GM18873 (cell line): ENCODE results near the gene BATF3.

Source experiments
- ATAC-seq: cut with Tn5 transposase; IDR thresholded peaks from one replicate; pipeline ENCODE4 v1.9.1; 2021; ENCODE audit warnings: mild to moderate bottlenecking, moderate library complexity, moderate number of reproducible peaks; ENCODE audit not compliant: unreplicated experiment, low FRiP score

The BATF3 gene

DNA sequence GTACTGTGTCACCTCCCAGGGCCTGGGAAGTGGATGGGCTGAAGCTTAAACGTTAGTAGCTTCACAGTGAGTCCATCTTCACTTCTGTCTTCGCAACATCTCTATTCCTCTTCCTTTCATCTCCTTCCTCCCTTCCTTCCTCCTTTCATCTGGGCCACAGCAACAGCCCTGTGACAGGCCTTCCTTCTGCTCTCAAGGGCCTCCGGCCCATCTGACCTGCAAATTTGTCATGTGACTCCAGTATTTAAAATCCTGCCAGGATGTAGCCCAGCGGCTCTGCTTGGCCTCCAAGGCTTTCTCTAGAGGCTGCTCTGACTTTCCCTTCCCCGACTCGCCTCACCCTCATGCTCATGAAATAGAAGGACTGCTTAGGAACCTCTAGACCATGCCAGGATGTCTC lies 10.9 kb upstream of the BATF3 start:
- no peak for ATAC-seq

DNA sequence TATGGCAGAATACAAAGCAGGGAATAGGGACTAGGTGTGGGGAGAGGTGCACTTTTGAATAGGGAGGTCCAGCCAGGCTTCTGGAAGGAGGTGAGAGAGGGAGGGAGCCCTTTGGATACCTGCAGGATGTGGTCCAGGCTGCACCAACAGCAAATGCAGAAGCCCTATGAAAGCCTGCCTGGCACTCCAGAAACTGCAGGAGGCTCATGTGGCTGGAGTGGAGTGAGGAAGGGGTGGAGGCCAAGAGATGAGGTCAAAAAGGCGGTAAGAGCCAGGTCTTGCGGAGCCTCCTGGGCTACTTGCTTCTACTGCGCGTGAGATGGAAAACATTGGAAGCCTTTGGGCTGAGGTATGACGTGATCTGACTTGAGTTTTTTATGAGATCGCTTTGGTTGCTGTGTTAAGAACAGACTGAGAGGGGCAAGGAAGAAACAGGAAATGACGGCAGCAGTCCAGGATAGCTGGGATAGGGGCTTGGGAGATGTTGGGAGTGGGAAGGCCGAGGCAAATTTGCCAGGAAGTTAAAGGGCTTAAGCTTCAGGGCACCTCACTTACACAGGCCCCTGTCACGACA lies 4.4 kb upstream of the BATF3 start:
- no peak for ATAC-seq

DNA sequence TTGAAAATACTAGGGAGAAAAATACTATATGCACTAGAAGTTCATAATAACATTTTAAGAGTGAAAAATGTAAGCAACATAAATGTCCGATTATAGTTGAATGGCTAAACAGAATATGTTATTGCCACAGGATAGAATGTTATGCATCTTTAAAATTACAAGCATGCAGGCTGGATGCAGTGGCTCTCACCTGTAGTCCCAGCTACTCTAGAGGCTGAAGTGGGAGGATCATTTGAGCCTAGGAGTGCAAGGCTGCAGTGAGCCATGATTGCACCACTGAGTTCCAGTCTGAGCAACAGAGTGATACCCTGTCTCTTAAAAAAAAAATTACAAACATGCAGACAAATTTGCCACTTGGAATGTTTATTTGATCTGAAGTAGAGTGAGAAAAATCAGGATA lies 3.0 kb upstream of the BATF3 start:
- ATAC-seq: no peak

DNA sequence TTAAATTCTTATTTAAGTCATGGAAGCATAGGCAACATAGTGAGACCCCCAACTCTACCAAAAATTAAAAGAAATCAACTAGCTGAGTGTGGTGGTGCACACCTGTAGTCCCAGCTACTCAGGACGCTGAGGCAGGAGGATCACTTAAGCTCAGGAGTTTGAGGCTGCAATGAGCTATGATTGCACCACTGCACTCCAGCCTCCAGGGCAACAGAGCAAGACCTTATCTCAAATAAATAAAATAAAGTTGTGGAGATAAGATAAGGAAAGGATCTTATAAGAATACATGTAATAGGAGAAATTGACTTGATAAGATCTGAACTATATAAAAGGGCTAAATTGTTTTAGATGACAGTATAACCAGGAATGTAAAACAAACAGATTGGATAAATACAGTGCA lies 2.3 kb upstream of the BATF3 start:
- no peak for ATAC-seq

DNA sequence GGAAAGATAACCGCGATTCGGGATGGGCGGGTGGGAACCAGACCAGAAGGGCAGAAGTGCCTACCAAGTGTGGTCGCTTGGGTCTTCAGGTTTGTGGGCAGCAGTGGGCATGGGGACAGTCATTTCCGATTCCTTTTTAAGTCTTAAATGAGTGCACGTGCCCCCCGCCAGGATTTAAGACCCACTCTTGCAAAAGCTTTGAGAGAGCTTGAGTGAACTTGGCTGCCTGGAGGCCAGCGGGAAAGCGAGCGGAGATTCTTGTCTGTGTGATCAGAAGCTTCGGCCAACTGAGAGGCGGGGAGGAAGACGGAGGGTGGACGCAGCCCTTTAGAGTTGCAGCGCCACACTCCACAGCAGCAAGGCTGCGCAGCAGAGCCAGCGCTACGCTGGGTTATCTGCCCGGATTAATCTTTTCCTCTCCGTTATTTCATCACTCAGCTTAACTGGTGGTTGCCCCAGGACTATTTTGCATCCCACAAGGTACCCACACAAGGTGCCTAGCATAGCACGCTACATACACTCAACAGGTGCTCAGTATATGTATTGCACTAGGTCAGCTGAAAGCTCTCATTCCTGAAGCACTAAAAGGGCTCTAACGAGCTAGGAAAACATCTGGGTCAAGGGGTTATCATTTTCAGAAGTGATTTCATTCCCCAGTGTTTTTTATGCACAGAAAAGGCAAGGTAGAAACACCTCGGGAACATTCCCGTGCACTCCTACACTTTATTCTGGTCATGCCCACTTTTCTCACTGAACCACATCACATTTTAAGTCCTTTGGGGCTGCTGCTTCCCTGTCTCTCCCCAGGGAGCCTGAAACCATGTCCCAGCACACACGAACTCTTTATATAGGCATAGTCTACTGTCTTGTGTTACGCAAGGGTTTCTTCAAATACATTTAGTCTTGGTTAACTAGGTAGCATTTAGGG lies 1.5 kb upstream of the BATF3 start:
- no peak for ATAC-seq

DNA sequence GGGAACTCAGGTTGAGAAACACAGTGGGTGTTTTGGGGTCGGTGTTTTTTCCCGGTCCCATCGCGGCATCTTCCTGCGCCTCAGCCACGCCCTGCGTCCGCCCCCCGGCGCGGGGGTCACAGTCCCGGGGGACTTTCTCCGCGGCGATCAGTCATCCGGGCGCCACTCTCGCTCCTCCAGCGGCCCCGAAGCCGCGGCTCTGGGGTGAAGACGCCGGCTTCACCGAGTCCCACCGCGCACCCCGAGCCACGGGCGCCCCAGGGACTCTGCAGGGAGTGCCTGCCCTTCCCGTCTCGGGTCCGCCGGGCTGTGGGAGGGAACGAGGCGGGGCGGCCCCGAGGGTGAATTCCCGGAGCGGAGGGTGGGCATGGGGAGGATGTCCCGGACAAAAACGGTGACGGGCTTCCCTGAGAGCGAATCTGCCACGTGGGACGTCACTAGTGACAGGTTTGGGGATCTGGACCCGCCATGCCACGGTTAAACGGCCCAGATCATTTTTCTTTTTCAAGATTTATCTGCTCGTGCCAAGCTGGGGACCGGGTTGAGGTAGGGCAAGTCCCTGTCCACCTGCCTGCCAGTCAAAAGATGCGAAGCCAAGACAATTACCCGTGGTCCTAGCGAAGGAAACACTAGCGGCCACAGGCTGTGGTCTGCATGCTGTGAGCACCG lies 717 bp upstream of the BATF3 start:
- no peak for ATAC-seq

DNA sequence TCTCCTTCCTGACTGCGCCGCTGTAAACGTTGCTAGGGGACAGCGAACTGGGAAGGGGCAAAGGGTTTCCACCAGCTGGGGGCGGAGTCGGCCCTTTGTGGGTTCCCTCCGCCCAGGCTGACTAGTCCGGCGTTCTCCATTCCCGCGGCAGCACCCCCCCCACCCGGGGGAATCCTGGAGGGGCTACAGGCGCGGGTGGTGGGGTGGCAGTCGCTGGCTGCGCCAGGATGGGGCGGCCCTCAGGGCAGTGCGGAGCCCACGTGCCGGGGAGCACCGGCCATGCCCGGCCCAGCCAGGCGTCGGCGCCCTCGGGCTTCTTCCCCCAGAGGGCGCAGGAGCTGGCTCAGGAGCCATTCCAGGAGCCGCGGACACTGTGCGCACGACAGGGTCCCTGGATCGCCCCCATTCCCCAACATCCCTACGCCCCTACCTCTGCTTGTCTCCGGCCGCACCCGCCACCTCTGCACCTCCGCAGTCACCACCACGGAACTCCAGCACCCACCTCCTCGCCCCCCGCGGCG lies 476 bp downstream of the BATF3 start:
- no peak for ATAC-seq

DNA sequence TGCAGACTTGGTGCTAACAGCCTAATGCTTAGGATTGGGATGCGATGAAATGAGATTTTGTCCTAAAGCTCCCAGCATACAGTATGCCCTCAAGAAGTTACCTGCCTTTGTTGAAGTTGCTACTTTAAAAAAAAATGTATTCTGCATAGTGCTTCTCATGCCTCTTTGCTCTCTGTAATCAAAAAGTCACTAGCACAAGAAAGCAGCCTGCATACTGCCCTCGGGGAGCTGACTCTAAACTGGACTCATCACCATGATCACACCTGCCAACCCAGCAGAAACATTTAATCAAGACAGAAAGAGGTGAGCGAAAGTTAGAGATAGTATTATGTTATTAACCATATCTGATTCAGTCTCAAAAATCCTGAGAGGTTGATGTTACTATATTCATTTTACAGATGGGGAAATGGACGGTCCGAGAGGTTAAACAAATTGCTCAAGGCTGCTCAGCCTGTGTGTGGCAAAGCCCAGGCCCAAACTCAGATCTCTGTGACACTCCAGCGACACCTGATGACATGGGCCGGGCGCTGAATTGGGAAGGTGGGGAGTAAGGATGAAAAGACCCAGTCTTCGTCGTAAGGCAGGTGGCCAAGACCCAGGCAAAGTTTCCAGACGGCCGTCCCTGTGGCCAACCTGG lies 1.1 kb downstream of the BATF3 start:
- no peak for ATAC-seq

DNA sequence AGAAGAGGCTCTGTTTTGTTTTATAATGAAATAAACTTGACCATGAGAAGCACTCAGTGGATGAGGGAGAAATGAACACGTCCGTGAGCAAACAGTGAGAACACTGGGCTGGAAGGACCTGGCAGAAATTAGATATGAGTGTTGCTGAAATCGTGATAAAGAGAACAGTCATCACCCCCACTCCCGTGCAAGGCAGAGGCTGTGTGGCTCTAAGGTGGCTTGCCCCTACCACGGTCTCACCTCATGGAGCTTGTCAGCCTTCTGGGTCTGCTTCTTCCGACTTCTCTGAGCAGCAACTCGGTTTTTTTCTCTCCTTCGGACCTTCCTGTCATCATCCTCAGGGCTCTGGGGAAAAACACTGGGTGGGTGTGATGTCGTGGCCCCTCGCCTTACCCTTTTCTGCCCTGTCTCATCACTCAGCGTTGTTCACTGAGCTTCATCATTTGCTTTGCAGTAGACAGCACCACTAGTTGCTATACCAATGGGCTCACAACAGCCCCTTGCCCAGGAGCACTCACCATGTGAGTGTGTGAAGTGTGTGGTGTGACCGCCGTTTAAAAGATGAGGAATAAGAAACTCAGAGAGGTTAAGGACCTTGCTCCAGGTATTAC lies 2.8 kb downstream of the BATF3 start:
- no peak for ATAC-seq

DNA sequence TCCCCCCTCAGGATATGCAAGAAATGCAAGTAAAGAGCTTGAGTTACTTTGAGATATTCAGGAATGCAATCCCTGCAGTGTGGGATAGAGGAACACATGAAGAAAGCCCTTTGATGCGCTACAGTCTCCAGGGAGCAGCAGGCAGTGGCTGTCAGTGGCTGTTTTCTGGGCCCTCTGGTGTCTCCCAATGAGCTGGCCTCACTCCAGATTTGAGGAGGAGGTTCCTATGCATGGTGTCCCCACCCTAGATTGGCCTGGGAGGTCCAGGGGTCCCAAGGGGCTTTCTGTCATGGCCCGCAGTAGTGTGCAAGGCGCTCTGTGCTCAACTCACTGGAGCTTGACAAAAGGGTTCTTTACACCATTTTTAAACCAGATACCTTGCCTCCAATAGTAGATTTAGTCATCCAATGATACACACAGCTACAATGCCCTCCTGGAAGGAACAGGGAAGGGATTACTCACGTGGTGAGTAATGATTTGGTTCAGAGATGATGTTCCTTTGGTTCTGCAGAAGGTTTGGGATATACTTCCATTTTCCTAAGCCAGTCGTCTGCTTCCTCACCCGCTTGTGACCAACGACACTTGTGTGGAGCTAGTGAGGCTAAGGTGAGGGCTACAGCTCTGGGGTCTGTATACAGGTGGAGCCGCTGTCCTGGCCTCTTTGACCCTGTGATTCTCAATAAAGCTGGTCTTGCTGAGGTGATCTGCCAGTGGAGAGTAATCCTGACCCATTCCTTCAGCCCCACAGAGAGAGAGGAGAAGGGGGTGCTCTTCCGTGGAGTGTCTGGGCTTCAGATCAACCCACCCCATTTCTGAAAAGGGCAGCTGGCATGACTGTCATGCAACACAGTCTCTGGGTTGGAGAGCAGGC lies 6.6 kb downstream of the BATF3 start:
- ATAC-seq: no peak

DNA sequence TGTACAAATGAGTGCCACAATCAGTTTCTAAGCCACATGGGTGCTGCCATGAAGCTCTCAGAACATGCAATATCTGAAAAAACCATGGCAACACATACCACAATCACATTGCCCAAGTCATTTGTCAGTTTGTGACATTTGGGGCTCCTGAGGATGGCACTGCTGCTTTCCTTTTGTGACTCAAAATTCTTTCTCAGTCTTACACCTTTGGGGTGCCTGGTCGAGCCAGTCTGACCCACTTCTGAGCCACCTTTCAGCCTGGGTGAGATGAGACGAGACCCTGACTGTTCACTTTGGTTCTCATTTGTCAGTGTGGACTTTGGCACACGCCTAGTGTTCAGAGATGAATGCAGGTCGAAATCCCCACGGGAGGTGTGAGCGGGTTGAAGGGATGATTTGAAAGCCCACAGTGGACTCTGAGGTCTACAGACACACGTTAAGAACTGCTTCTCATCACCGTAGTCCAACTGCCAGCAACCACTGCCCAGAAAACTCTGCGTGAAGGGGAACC lies 8.0 kb downstream of the BATF3 start:
- no peak for ATAC-seq

DNA sequence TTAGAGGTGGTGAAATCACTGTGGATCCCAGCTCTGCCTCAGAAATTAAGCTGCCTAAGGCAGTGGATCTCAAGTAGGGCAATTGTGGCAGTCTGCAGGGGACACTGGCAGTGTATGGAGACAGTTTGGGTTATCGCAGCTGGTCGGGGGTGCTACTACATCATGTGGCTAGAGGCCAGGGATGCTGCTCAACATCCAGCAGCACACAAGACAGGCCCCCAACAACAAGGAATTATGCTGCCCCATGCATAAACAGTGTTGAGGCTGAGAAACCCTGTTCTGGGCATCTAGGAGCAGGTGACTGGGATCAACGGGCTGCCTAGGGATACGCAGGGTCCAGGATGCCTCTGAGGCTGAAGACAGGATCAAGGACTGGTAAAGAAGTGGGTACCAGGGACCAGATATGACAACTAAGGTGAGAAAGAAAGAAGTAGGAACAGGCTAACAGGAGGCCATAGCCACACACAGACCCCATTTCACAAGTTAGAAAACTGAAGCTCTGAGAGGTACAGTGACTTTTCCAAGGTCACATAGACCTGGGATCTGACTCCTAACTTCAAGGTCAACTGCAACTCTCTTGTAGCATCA lies 8.7 kb downstream of the BATF3 start:
- ATAC-seq: no peak

DNA sequence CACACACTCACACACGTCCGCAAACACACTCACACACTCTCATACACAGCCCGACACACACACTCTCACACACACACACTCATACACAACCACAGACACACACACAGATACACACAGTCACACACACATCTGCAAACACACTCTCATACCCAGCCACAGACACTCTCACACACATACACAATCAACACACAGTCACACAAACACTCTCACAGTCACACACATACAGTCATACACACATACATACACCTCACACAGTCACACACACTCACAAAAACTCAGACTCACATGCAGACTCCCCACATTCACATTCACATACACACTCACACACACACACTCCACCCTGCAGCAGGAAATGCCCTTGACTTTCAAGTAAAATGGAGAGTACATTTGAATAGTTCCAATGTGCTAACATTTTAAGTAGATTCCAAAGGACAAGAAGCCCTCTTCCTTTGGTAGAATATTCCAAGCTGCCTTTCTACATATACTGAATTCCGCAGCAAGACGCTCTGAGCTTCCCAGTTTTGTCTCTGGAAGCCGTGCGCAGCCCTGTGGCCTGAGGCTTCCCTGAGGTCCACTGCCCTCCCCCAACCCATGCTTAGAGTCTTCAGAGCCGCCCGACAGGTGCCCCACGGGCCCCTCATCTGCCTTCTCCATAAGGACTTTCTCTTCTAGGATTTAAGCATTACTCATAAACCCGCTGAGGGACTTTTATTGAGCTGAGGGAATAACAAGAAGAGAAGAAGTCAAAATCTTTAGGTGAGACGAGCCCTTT lies 9.7 kb downstream of the BATF3 start:
- no peak for ATAC-seq

DNA sequence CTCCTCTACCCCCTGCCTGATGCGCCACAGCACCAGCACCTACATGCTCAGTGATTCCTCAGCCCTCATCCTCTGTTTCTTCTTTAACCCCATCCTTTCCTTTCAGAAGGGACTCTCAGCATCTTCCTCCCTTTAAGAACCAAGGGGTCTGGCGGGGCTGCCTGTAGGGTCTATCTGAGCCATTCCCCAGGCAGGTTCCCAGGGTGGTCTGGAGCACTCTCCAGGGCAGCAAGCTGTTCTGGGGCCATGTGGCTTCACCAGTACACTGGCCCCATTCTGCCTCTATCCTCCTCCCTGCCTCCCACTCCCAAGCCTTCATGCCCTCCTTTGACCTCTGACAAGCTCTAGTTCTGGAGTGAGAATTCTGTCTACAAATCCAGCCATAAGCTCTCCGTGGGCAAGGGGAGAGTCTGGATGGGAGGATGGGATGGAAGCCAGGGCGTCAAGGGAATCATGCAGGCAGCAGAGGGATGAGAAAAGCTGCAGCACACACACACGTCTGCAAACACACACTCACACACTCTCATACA lies 10.4 kb downstream of the BATF3 start:
- ATAC-seq: no peak

DNA sequence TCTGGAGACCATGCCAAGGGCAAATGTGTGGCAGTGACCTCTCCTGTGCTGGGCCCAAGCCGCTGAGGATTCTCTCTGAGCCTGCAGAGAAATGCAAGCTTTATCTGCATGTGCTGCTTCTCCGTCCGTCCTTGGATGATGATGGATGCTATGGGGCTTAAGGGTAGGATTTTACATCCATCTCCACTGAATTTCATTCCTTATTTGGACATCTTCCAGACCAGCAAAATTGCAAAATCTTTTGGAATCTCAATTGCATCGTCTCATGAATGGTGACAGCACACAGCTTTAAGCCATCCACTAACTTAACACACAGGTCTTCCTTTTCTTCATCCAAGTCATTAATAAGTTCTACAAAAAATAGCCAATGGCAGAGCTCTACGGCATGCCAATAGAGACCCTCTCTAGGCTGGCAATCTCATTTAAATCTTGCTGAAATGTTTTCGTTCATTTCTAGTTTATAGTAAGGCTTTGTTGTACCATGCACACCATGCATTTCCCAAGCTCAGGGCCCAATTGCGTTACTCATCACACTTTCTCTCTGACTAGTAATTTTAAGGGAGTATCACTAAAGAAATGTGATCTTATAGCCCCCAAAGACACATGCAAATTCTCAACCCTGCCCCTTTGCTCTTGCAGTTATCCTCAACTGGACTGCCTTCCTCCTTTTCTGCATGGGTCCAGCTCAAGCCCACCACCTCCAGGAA lies 11.1 kb downstream of the BATF3 start:
- no peak for ATAC-seq

DNA sequence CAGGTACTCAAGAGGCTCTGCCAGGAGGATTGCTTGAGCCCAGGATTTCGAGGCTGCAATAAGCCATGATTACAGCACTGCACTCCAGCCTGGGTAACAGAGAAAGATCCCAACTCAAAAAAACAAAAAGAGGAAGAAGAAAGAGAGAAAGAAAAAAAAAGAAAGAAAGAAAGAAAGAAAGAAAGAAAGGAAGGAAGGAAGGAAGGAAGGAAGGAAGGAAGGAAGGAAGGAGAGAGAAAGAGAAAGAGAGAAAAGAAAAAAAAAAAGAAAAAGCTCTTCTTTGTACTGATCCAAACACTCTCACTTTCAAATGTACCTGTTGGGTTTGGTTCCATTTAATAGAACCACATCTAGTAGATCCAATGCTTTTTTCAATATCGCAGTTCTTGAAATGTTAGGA lies 11.8 kb downstream of the BATF3 start:
- no peak for ATAC-seq

DNA sequence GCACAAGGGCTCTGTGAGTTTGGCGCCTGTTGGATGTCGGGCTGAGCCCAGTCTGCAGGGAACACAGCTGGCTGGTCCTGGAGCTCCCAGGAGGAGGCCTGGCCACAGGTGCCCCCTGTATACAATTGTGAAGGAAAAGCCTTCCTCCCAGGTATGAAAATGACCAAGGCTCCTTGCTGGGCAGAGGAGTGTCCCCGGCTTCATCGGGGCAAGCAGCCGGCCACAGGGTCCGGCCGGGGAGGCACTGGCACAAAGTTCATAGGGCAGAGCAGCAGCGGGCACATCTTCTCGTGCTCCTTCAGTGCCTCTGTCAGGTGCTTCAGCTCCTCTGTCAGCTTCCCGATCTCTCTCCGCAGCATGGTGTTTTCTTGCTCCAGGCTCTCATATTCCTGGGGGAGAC lies 13.0 kb downstream of the BATF3 start:
- ATAC-seq: no peak
